IPS-18c (cell line): ENCODE data around the gene GSE1.

ENCODE experiments used
- H3K4me3 ChIP-seq: 2 replicates; pipeline ENCODE4 v1.7.0; 2013; ENCODE audit warnings: low read depth, mild to moderate bottlenecking, low read length, moderate library complexity; ENCODE audit not compliant: insufficient read depth
- H3K9me3 ChIP-seq: one replicate; pipeline ENCODE4 v1.6.1; 2013; ENCODE audit warnings: mild to moderate bottlenecking, low read length, moderate library complexity; ENCODE audit not compliant: control insufficient read depth, insufficient read depth

GSE1 gene

DNA sequence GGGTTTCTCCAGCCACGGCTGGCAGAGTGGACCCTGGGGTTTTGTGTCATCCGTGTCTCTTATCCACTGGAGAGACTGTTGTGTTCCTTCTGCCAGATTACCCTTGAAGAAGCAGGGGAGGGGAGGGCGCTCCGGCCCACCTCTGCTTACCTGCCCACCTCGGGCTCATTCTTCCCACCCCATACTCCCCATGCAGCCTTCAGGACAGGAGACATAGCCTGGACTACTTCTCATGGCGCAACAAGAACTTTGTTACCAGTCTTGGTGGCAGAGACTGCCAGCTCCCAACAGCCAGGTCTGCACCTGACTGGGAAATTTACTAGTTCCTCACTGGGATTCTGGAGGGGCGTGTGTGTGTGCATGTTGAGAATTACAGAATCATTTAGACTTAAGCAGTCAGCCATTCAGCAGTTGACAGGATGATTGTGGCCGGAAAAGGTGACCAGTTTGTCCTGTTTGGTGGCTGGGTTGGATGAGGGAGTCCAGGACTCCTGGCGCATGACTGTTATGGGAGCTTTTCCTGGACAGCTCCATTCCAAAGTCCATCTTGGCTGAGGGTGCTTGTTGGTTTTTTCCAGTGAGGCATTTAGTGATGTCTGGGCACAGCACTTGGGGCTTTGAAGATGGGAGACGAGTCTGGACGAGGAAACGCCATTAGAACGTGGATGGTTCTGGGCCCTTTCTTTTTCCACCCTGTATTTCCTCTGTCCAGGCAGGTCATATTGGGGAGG lies 8.7 kb downstream of the GSE1 start:
- no peak overlapping the region for H3K4me3 ChIP-seq
- H3K9me3 ChIP-seq, result peaks cover 6% of the 10 kb centered on the region

DNA sequence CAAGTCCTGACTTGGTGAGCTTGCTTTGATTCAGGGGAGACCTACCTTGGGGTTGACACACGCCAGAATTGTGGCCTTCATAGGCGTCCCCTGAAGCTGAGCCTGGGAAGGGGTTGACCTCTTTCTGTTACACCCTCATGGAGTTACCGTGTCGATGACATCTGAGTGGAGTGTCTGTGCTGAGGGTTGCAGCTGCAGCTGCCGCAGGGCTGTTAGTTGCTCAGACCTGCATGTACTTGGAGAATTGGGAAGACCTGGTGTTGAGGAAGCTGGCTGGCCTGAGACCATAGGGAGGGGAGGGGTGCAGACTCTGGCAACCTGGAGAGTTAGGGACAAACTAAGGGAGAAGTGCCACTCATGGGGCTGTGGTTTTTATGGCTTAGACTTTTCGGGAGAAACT lies 9.6 kb downstream of the GSE1 start:
- peaks cover 6% of the 10 kb centered on the region for H3K9me3 ChIP-seq
- no peak overlapping the region for H3K4me3 ChIP-seq

- H3K9me3 ChIP-seq, result peaks cover 6% of the 10 kb centered on the region
- H3K4me3 ChIP-seq, result no peak overlapping the region
Measured at GRCh38 chr16:85623250-85623649, 10.1 kb downstream of the GSE1 start.

DNA sequence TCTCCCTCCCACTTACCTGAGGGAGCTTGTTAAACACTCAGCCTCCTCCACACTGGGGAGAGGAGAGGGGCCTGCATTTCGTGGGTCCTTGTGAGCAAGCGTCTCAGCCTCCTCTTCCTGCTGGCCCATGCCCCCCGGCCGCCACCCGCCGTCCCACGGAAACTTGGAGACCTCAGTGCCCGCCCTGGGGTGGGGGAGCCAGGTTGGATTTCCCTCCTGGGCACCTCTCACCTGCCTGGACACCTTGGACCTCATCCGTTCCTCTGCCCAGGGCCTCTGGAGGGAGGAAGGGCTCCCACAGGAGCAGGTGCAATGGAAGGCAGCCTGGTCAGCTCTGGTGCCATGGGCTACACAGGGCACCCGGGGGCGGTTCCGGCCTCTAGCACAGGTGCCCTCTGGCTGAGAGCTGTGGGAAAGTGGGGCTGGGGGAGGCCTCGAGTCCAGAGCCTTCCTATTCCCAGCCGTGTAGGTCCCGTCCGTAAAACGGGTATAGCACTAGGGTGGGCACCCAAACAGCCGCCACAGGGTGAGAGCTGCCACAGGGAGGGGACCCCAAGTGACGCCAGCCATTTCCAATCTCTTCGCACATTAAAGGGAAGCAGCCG lies 11.0 kb downstream of the GSE1 start:
- Histone ChIP-seq H3K9me3 (peaks cover 6% of the 10 kb centered on the region), H3K4me3 (no peak overlapping the region)

GRCh38 chr16:85624646-85625045 lies 11.5 kb downstream of the GSE1 start:
- Histone ChIP-seq H3K9me3 (peaks cover 6% of the 10 kb centered on the region), H3K4me3 (no peak overlapping the region)

GRCh38 chr16:85625053-85625452 lies 11.9 kb downstream of the GSE1 start:
- Histone ChIP-seq H3K9me3 (peaks cover 8% of the 10 kb centered on the region), H3K4me3 (no peak overlapping the region; the same call in 1 of the 2 replicates)

- Histone ChIP-seq H3K4me3 (no peak overlapping the region), H3K9me3 (peaks cover 8% of the 10 kb centered on the region)
Measured at GRCh38 chr16:85625485-85626117, 12.5 kb downstream of the GSE1 start.

DNA sequence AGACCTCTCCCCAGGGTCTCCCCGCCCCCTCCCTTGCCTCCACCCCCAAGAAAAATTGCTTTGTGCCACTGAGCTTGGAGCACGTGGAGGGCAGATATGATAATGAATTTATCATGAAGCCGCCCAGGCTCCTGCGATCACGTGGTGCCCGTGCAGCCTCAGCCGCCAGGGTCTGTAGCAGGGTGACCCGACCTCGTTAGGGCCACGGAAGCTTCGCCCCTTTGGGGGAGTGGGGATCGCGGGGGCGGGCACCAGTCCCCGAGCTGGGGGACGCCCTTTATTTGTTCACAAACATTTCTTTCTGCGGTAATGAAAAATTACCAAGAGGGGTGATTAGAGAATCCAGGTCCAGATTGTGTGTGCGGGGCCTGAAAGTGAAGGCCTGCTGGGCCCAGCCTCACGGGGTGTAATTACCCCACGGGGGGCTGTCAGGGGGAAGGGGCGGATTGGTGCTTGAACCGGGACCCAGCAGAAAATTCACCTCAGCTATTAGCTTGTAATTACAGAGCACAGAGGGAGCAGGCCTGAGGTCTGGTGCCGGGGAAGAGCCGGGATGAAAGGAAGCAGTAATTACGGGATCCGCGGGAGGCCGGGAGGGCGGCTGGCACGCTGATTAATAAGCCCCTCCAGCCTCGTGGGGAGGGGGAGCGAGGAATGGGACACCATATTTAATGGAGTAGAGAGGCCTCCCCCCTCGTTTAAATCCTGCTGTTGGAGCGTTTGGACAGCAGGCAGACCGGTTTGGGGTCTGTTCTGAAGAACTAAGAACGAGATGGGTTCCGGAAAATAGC lies 13.3 kb downstream of the GSE1 start:
- peaks cover 8% of the 10 kb centered on the region for H3K9me3 ChIP-seq
- H3K4me3 ChIP-seq, result no peak overlapping the region; the same call in 1 of the 2 replicates

- peaks cover 8% of the 10 kb centered on the region for H3K9me3 ChIP-seq
Measured at GRCh38 chr16:85627089-85627488, 14.0 kb downstream of the GSE1 start.

GRCh38 chr16:85627526-85628264 lies 14.6 kb downstream of the GSE1 start:
- Histone ChIP-seq H3K4me3 (no peak overlapping the region), H3K9me3 (peaks cover 4% of the 10 kb centered on the region)

More at GRCh38 chr16:85627089-85627488, 14.0 kb downstream of the GSE1 start:
- H3K4me3 ChIP-seq, result no peak overlapping the region

- Histone ChIP-seq H3K9me3 (peaks cover 2% of the 10 kb centered on the region), H3K4me3 (no peak overlapping the region)
Measured at GRCh38 chr16:85628265-85628556, 15.1 kb downstream of the GSE1 start.

DNA sequence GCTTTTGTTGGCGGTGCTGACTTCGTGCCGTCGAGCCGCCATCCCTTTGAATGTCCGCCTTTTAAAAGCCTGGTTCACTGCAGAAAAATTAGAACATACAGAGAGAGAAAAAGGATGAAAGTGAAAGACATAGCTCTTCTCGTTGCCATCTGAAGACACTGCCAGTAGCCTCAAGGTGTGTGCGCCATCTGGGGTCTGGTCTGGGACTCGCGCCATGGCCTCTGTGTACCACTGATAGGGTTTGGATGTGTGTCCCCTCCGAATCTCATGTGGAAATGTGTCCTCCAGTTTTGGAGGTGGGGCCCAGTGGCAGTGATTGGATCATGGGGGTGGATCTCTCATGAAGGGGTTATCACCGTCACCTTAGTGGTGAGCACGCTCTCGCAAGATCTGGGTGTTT lies 15.5 kb downstream of the GSE1 start:
- H3K4me3 ChIP-seq, result no peak overlapping the region
- H3K9me3 ChIP-seq, result peaks cover 2% of the 10 kb centered on the region

DNA sequence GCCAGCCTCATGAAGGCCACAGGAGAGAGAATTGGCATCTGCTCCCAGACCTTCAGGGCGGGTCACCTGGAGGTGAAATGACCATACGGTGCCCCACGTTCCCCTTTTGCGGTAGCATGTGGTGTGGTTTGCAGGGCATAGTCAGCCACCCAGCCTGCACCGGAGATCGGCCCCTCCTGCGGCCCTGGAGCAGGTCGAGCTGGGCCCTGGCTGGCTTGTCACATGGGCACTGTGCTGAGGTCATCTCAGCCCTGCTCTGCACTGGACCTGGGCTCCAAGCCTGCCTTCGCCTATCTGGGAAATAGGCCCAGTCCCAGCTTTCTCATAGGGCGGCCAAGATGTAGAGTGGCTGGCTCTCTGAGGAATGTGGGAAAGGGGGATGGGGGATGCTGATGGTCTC lies 16.2 kb downstream of the GSE1 start:
- Histone ChIP-seq H3K9me3 (peaks cover 2% of the 10 kb centered on the region), H3K4me3 (no peak overlapping the region)

DNA sequence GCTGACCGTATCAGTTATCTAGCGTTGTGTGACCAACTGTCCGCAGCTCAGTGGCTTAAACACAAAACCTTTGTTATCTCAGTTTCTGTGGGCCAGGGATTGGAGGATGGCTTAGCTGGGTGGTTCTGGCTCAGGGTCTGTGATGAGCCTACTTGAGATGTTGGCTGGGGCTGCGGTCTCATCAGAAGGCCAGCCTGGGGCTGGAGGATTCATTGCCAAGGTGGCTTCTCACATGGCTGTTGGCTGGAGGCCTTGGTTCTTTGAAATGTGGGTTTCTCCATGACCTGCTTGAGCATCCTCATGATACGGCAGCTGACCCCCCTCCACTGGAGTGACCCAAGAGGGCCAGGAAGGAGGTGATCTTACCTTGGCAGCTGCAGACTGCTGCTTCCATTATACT lies 16.7 kb downstream of the GSE1 start:
- Histone ChIP-seq H3K4me3 (no peak overlapping the region), H3K9me3 (peaks cover 2% of the 10 kb centered on the region)

- no peak overlapping the region for H3K4me3 ChIP-seq
Measured at GRCh38 chr16:85631230-85631629, 18.1 kb downstream of the GSE1 start.

DNA sequence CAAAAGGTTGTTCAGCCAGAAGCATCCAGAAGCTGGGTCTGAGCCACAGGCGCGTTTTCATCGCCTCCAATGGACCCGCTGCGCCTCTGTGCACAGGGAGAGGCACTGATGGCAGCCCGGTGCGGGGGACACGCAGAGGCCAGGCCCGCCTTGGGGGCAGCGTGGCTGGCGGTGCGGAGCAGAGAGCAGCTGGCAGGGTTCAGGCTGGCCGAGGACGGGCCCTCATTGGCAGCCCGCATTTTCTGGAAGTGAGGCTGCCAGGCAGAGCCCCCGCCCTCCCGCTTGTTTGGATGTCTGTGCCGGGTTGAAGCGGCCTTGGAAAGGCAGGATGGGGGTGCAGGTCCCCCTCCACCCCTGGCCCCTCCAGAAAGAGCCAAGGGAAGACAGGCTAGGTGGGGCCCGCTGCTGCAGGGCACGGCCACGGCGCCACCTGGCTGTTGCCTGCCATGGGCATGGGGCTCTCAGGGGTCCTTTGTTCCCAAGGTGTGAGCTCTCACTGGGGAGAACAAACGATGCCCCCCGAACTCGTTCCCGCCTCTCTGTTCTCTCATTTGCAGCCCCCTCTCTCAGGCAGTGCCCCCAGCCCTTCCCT lies 18.8 kb downstream of the GSE1 start:
- H3K4me3 ChIP-seq, result no peak overlapping the region
- H3K9me3 ChIP-seq, result peaks cover 2% of the 10 kb centered on the region

More at GRCh38 chr16:85631230-85631629, 18.1 kb downstream of the GSE1 start:
- H3K9me3 ChIP-seq, result peaks cover 2% of the 10 kb centered on the region
